ENCODE data around the gene ARHGAP26.
"Not testable (repeated sequence)": the region's sequence is repeated elsewhere in the genome, so short reads cannot be mapped to it uniquely, and the experiment has no call there.

Gene ARHGAP26

DNA sequence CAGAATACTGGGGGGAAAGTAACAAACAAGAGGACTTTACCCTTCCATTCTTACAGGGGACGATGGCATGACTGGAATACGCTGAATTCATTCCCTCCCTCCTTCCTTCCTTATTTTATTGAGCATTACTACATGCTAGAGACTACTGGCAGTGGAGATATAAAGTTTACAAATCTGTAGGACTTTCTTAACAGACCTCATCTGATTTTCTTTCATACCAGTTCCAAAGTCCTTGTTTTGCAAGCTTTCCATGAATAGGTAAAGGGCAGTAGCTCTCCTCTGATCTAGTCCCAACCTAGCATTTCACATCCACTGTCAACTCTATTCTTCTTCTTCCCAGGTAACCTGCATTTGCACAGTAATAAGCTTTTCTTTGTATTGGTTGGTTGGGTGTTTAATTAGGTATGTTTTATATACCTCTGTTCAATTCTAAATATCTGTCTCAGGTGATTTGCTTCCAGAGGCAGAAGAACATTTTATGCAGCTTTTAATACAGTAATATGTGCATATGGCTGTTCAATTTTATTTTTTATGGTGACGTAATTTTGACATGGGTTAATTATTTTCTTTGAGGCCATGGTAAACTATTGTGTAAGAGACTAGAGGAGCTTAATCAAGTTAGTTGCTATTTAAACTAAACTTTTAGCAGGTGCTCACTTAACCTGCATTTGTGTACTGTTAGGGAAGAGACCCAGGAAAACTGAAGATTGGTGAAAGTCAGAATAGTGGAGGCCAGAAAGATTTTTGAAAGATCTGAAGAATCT is 150.9 kb downstream of the ARHGAP26 start:
- Histone ChIP-seq H3K36me3 (ENCODE audit: insufficient read depth, insufficient read length, low read length) (no peaks in the 10 kb centered on the region), H3K4me3 (ENCODE audit: insufficient read length, low read depth) (no peak overlapping the region), H3K9me3 (ENCODE audit: insufficient read depth, low read length) (no peaks in the 10 kb centered on the region), H3K9ac (ENCODE audit: insufficient read length, low read depth) (no peak overlapping the region), H3K4me1 (ENCODE audit: insufficient read depth, insufficient read length) (no peaks in the 10 kb centered on the region), H3K27me3 (ENCODE audit: insufficient read depth, insufficient read length) (no peaks in the 10 kb centered on the region)
- TF ChIP-seq YY1 (IDR thresholded peaks at IDR 0.05; ENCODE audit: insufficient read depth, insufficient read length) (no peak), ZNF274 (IDR thresholded peaks at IDR 0.05; ENCODE audit: low read depth, low read length) (no peak), SUZ12 (IDR thresholded peaks at IDR 0.05; ENCODE audit: extremely low read depth, insufficient read depth, insufficient read length) (no peak)
- DNase-seq (ENCODE audit: low read depth, low spot score), result no peak

DNA sequence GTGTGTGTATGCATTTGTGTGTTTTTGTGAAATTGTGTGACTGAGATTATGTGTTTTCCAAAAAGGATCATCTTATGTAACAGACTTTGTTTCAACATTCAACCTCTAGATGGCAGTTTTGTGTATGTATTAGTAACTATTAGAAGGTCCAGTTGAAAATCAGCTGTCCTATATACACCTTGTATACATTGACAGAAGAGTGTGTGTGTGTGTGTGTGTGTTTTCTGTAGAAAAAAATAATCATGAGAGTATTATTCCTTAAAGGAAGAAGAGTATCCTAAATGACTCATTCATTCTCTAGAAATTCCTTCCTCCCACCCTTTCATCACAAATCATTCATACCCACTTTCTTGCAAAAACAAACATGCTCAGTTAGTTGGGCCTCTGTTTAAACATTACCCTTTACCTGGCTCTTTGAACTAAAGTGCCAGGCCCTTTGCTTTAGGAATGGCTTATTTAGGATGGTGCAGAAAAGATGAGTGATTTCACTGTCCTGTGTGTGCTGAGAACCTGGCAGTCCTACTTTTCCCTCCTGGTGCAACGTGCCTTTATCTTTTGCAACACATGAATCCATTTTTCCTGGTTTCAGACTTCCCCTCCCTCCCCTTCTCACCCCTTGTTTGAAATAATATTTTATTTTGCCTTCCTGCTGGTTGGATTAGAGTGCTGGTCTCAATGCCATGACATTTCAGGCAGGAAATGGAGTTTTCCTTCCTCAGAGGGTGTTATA is 152.2 kb downstream of the ARHGAP26 start:
- Histone ChIP-seq H3K9me3 (ENCODE audit: insufficient read depth, low read length) (no peaks in the 10 kb centered on the region), H3K9ac (ENCODE audit: insufficient read length, low read depth) (no peak overlapping the region), H3K4me1 (ENCODE audit: insufficient read depth, insufficient read length) (no peaks in the 10 kb centered on the region), H3K27me3 (ENCODE audit: insufficient read depth, insufficient read length) (no peaks in the 10 kb centered on the region), H3K4me3 (ENCODE audit: insufficient read length, low read depth) (no peak overlapping the region), H3K36me3 (ENCODE audit: insufficient read depth, insufficient read length, low read length) (no peaks in the 10 kb centered on the region)
- no peak for DNase-seq (ENCODE audit: low read depth, low spot score)
- TF ChIP-seq YY1 (IDR thresholded peaks at IDR 0.05; ENCODE audit: insufficient read depth, insufficient read length) (no peak), ZNF274 (IDR thresholded peaks at IDR 0.05; ENCODE audit: low read depth, low read length) (no peak), SUZ12 (IDR thresholded peaks at IDR 0.05; ENCODE audit: extremely low read depth, insufficient read depth, insufficient read length) (no peak)

DNA sequence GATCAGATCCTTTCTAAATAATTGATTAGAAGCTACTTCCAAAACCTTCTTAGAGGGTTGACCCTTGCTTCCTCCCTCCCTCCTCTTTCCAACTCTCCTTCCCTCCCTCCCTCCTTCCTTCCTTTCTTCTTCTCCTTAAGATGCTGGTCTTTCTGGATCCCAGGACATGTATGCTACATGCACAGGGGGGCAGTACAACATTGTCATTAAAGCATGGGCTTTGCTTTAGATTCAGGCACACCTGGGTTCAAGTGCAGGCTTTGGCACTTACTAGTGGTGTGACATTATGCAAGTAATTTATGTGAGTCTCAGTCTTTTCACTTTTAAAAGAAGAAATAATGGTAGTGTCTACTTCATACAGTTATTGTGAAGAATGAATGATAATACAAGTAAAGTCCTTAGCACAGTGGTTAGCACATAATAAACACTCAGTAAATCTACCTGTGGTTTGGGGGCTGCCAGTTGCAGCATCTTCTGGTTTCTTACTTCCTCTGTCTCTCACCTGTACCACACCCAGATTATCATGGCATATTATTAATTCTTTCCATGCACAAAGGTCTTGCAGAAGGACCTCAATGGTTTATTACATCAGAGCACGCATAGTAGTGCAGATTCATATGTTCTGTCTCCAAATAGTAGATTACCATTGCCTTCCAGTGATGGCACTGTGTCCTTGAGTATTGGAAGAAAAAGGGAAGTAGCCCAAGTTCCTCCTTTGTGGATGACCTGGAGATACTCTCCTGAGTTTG is 154.1 kb downstream of the ARHGAP26 start:
- Histone ChIP-seq H3K27me3 (ENCODE audit: insufficient read depth, insufficient read length) (no peaks in the 10 kb centered on the region), H3K9ac (ENCODE audit: insufficient read length, low read depth) (no peak overlapping the region), H3K36me3 (ENCODE audit: insufficient read depth, insufficient read length, low read length) (no peaks in the 10 kb centered on the region), H3K4me3 (ENCODE audit: insufficient read length, low read depth) (no peak overlapping the region), H3K9me3 (ENCODE audit: insufficient read depth, low read length) (no peaks in the 10 kb centered on the region), H3K4me1 (ENCODE audit: insufficient read depth, insufficient read length) (no peaks in the 10 kb centered on the region)
- TF ChIP-seq ZNF274 (IDR thresholded peaks at IDR 0.05; ENCODE audit: low read depth, low read length) (no peak), SUZ12 (IDR thresholded peaks at IDR 0.05; ENCODE audit: extremely low read depth, insufficient read depth, insufficient read length) (no peak), YY1 (IDR thresholded peaks at IDR 0.05; ENCODE audit: insufficient read depth, insufficient read length) (no peak)
- no peak for DNase-seq (ENCODE audit: low read depth, low spot score)

DNA sequence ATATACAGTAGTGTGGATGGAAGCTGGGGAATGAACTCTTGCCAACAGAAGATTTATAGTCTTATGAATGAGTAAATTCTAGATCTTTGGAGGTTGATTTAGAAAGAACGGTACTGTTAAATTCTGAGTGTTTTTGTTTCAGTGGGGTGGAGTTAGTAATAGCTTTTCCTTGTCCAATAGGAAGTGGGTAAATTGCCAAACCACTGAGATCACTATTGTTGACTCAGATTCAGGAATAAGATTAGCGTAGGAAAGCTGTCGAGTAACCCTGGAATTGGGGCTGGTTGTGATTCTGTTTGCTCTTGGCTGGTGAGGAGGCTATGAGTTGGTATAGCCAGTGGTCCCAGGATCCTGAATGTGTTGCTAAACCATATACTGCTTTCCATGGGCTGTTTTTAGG is 155.6 kb downstream of the ARHGAP26 start:
- DNase-seq (ENCODE audit: low read depth, low spot score), result no peak
- no peak overlapping the region for H3K4me3 ChIP-seq (ENCODE audit: insufficient read length, low read depth)
- no peak for TF ChIP-seq SUZ12 (IDR thresholded peaks at IDR 0.05; ENCODE audit: extremely low read depth, insufficient read depth, insufficient read length)
- TF ChIP-seq ZNF274 (IDR thresholded peaks at IDR 0.05; ENCODE audit: low read depth, low read length), result no peak
- TF ChIP-seq YY1 (IDR thresholded peaks at IDR 0.05; ENCODE audit: insufficient read depth, insufficient read length), result no peak
- H3K4me1 ChIP-seq (ENCODE audit: insufficient read depth, insufficient read length), result no peaks in the 10 kb centered on the region
- H3K36me3 ChIP-seq (ENCODE audit: insufficient read depth, insufficient read length, low read length), result no peaks in the 10 kb centered on the region
- no peak overlapping the region for H3K9ac ChIP-seq (ENCODE audit: insufficient read length, low read depth)
- no peaks in the 10 kb centered on the region for H3K9me3 ChIP-seq (ENCODE audit: insufficient read depth, low read length)
- H3K27me3 ChIP-seq (ENCODE audit: insufficient read depth, insufficient read length), result no peaks in the 10 kb centered on the region

DNA sequence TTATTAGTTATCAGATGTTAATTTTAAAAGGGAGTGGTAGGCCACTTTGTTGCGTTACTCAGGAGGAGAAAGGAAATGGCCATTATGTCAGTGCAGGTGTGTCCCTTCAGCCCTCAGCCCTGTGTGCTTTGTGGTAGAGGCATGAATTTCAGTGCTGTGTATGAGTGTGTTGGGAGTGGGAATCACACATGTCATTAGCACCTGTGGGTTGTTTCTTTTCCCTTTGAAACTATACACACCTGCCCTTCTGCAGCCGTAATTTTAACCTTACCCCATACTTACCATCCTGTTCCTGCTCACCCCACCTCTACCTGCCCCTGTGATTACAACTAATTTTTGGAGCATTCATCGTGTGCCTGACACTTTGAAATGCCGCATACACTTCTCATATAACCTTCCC is 156.4 kb downstream of the ARHGAP26 start:
- no peak overlapping the region for H3K9ac ChIP-seq (ENCODE audit: insufficient read length, low read depth)
- no peaks in the 10 kb centered on the region for H3K27me3 ChIP-seq (ENCODE audit: insufficient read depth, insufficient read length)
- TF ChIP-seq SUZ12 (IDR thresholded peaks at IDR 0.05; ENCODE audit: extremely low read depth, insufficient read depth, insufficient read length) (no peak), YY1 (IDR thresholded peaks at IDR 0.05; ENCODE audit: insufficient read depth, insufficient read length) (no peak), ZNF274 (IDR thresholded peaks at IDR 0.05; ENCODE audit: low read depth, low read length) (no peak)
- DNase-seq (ENCODE audit: low read depth, low spot score), result no peak
- H3K4me3 ChIP-seq (ENCODE audit: insufficient read length, low read depth), result no peak overlapping the region
- no peaks in the 10 kb centered on the region for H3K36me3 ChIP-seq (ENCODE audit: insufficient read depth, insufficient read length, low read length)
- H3K4me1 ChIP-seq (ENCODE audit: insufficient read depth, insufficient read length), result no peaks in the 10 kb centered on the region
- no peaks in the 10 kb centered on the region for H3K9me3 ChIP-seq (ENCODE audit: insufficient read depth, low read length)

DNA sequence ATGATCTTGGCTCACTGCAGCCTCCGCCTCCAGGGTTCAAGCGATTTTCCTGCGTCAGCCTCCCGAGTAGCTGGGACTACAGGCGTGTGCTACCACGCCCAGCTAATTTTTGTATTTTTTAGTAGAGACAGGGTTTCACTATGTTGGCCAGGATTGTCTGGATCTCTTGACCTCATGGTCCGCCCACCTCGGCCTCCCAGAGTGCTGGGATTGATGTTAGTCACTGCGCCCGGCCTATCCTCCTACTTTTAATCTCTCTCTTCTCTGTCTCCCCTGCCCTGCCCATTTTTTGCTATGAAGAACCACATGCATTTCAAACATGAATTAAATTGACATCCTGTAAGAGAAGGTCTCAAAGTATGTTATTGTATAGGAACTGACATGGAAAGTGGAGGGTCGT is 158.8 kb downstream of the ARHGAP26 start:
- H3K9ac ChIP-seq (ENCODE audit: insufficient read length, low read depth); H3K27me3 ChIP-seq (ENCODE audit: insufficient read depth, insufficient read length); H3K9me3 ChIP-seq (ENCODE audit: insufficient read depth, low read length); H3K36me3 ChIP-seq (ENCODE audit: insufficient read depth, insufficient read length, low read length); H3K4me3 ChIP-seq (ENCODE audit: insufficient read length, low read depth); H3K4me1 ChIP-seq (ENCODE audit: insufficient read depth, insufficient read length); DNase-seq (ENCODE audit: low read depth, low spot score): not testable (repeated sequence)

DNA sequence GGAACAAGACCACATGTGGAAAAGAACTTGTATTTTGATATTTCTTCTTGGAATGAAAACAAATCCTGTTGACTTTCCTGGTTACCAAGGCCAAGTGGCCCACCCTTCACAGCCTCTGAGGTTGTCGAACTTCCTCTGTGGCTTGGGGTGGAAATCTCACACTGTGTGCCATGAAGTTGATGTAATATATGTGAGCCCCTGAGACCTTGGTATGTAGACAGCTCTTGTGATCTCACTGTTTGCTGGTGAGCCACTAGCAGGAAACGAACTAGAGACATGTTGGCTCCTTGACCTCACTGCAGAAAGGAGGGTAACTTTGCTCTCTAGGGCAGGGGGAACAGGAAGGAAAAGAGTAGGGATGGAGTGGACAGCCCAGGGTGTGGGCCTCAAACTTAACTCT is 159.4 kb downstream of the ARHGAP26 start:
- no peaks in the 10 kb centered on the region for H3K36me3 ChIP-seq (ENCODE audit: insufficient read depth, insufficient read length, low read length)
- no peaks in the 10 kb centered on the region for H3K27me3 ChIP-seq (ENCODE audit: insufficient read depth, insufficient read length)
- TF ChIP-seq ZNF274 (IDR thresholded peaks at IDR 0.05; ENCODE audit: low read depth, low read length) (no peak), YY1 (IDR thresholded peaks at IDR 0.05; ENCODE audit: insufficient read depth, insufficient read length) (no peak), SUZ12 (IDR thresholded peaks at IDR 0.05; ENCODE audit: extremely low read depth, insufficient read depth, insufficient read length) (no peak)
- no peak for DNase-seq (ENCODE audit: low read depth, low spot score)
- H3K4me1 ChIP-seq (ENCODE audit: insufficient read depth, insufficient read length), result no peaks in the 10 kb centered on the region
- H3K9ac ChIP-seq (ENCODE audit: insufficient read length, low read depth), result no peak overlapping the region
- no peaks in the 10 kb centered on the region for H3K9me3 ChIP-seq (ENCODE audit: insufficient read depth, low read length)
- H3K4me3 ChIP-seq (ENCODE audit: insufficient read length, low read depth), result no peak overlapping the region

All from NT2/D1 (cell line).